Measurements from ENCODE around the gene HPCAL1. TPM values are rescaled to one million over a fixed set of nuclear protein-coding genes. Genes with fewer than 3 reads are reported as not detected.
"Not testable (repeated sequence)": the region's sequence is repeated elsewhere in the genome, so short reads cannot be mapped to it uniquely, and the experiment has no call there.

The HPCAL1 gene
- total RNA-seq, 1 donor from 2014 or later, result 13.1 TPM

- no peak overlapping the region for H3K4me3 Mint-ChIP-seq (ENCODE audit: unreplicated experiment)
- H3K9me3 Mint-ChIP-seq (ENCODE audit: unreplicated experiment), result peaks cover 4% of the 10 kb centered on the region
- no peak for DNase-seq
- no peaks in the 10 kb centered on the region for H3K4me1 Mint-ChIP-seq (ENCODE audit: low read depth, unreplicated experiment)
- H3K27ac Mint-ChIP-seq (ENCODE audit: unreplicated experiment), result no peak overlapping the region
- peaks cover 2% of the 10 kb centered on the region for H3K27me3 Mint-ChIP-seq (ENCODE audit: unreplicated experiment)
- H3K36me3 Mint-ChIP-seq (ENCODE audit: unreplicated experiment), result peaks cover 3% of the 10 kb centered on the region
- TF ChIP-seq CTCF (IDR thresholded peaks at IDR 0.05; ENCODE audit: partially characterized antibody, unreplicated experiment), result no peak
Measured at GRCh38 chr2:10293603-10294002, 9.1 kb upstream of the HPCAL1 start.

GRCh38 chr2:10294077-10294476, 8.6 kb upstream of the HPCAL1 start:
- TF ChIP-seq CTCF (IDR thresholded peaks at IDR 0.05; ENCODE audit: partially characterized antibody, unreplicated experiment), result no peak
- Mint-ChIP-seq H3K4me1 (ENCODE audit: low read depth, unreplicated experiment) (no peaks in the 10 kb centered on the region), H3K36me3 (ENCODE audit: unreplicated experiment) (peaks cover 8% of the 10 kb centered on the region), H3K9me3 (ENCODE audit: unreplicated experiment) (peaks cover 5% of the 10 kb centered on the region), H3K4me3 (ENCODE audit: unreplicated experiment) (no peak overlapping the region), H3K27ac (ENCODE audit: unreplicated experiment) (no peak overlapping the region), H3K27me3 (ENCODE audit: unreplicated experiment) (peaks cover 2% of the 10 kb centered on the region)
- no peak for DNase-seq

GRCh38 chr2:10295649-10296048, 7.1 kb upstream of the HPCAL1 start:
- DNase-seq; H3K9me3 Mint-ChIP-seq (ENCODE audit: unreplicated experiment); H3K36me3 Mint-ChIP-seq (ENCODE audit: unreplicated experiment); H3K4me3 Mint-ChIP-seq (ENCODE audit: unreplicated experiment); H3K27ac Mint-ChIP-seq (ENCODE audit: unreplicated experiment); H3K4me1 Mint-ChIP-seq (ENCODE audit: low read depth, unreplicated experiment); H3K27me3 Mint-ChIP-seq (ENCODE audit: unreplicated experiment): not testable (repeated sequence)

DNA sequence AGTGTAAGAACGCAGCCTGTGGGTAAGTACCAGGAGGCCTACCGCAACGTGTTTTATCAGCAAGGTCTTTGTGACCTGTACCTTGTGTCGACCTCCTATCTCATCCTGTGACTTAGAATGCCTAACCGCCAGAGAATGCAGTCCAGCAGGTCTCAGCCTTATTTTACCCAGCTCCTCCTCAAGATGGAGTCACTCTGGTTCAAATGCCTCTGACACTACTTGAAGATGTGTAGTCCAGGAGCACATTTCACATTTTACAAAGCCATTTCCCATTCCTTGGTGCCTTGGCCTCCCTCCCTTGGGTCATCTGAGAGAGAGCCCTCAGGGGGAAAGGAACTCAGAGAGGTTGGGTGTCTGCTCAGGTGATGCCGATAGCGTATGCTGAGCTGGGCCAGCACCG, 6.6 kb upstream of the HPCAL1 start:
- H3K4me1 Mint-ChIP-seq (ENCODE audit: low read depth, unreplicated experiment), result no peaks in the 10 kb centered on the region
- no peak for TF ChIP-seq CTCF (IDR thresholded peaks at IDR 0.05; ENCODE audit: partially characterized antibody, unreplicated experiment)
- H3K36me3 Mint-ChIP-seq (ENCODE audit: unreplicated experiment), result peaks cover 9% of the 10 kb centered on the region
- no peak overlapping the region for H3K27ac Mint-ChIP-seq (ENCODE audit: unreplicated experiment)
- H3K27me3 Mint-ChIP-seq (ENCODE audit: unreplicated experiment), result peaks cover 3% of the 10 kb centered on the region
- H3K4me3 Mint-ChIP-seq (ENCODE audit: unreplicated experiment), result no peak overlapping the region
- no peak for DNase-seq
- H3K9me3 Mint-ChIP-seq (ENCODE audit: unreplicated experiment), result peaks cover 5% of the 10 kb centered on the region

- DNase-seq, result no peak
- Mint-ChIP-seq H3K27me3 (ENCODE audit: unreplicated experiment) (peaks cover 3% of the 10 kb centered on the region), H3K4me3 (ENCODE audit: unreplicated experiment) (no peak overlapping the region), H3K36me3 (ENCODE audit: unreplicated experiment) (peaks cover 9% of the 10 kb centered on the region), H3K27ac (ENCODE audit: unreplicated experiment) (no peak overlapping the region), H3K9me3 (ENCODE audit: unreplicated experiment) (peaks cover 5% of the 10 kb centered on the region), H3K4me1 (ENCODE audit: low read depth, unreplicated experiment) (no peaks in the 10 kb centered on the region)
- no peak for TF ChIP-seq CTCF (IDR thresholded peaks at IDR 0.05; ENCODE audit: partially characterized antibody, unreplicated experiment)
Measured at GRCh38 chr2:10297191-10297830, 5.4 kb upstream of the HPCAL1 start.

Measured in glutamatergic neuron (in vitro differentiated cells).